CD14-positive monocyte (primary cell): ENCODE data around the gene ADGRL3. TPM values are rescaled to one million over a fixed set of nuclear protein-coding genes. Genes with fewer than 3 reads are reported as not detected.
"Not testable (repeated sequence)": the region's sequence is repeated elsewhere in the genome, so short reads cannot be mapped to it uniquely, and the experiment has no call there.

Experiments used
- DNase-seq, 3 donors: peaks; one replicate each; pipeline ENCODE4 v3.0.0-alpha.2; 2011 to 2022
- H2AFZ ChIP-seq: 2 replicates; pipeline ENCODE4 v1.6.0; 2012; ENCODE audit warnings: mild to moderate bottlenecking, low read depth, low read length, inconsistent platforms; ENCODE audit not compliant: insufficient read depth, poor library complexity, severe bottlenecking
- H3K27ac ChIP-seq, 2 donors: 1 replicate in 1 of 2; 2 replicates in 1 of 2; pipeline ENCODE4 v1.5.1; 2012 to 2013; ENCODE audit warnings: low read length in 2 of 2, control low read depth in 1 of 2, inconsistent platforms in 1 of 2, low read depth in 1 of 2, mild to moderate bottlenecking in 1 of 2
- H3K27me3 ChIP-seq, 2 donors: one replicate each; pipeline versions ENCODE4 v1.6.0 to v1.6.1; 2011 to 2013; ENCODE audit warnings: low read length in 2 of 2; ENCODE audit not compliant: control insufficient read depth in 2 of 2, insufficient read depth in 2 of 2
- H3K36me3 ChIP-seq, 2 donors: replicated peaks in 1 of 2; 1 replicate in 1 of 2; 2 replicates in 1 of 2; pipeline versions ENCODE4 v1.5.1 to v1.6.1; 2012 to 2013; ENCODE audit warnings: low read length in 2 of 2, control low read depth in 1 of 2, inconsistent platforms in 1 of 2, mild to moderate bottlenecking in 1 of 2; ENCODE audit not compliant: insufficient read depth in 2 of 2, control insufficient read depth in 1 of 2
- H3K4me1 ChIP-seq, 2 donors: 1 replicate in 1 of 2; 2 replicates in 1 of 2; pipeline versions ENCODE4 v1.5.1 to v1.6.1; 2012 to 2013; ENCODE audit warnings: low read length in 2 of 2, control low read depth in 1 of 2, inconsistent platforms in 1 of 2, mild to moderate bottlenecking in 1 of 2, moderate library complexity in 1 of 2; ENCODE audit not compliant: insufficient read depth in 2 of 2, control insufficient read depth in 1 of 2
- H3K4me2 ChIP-seq: replicated peaks from 2 replicates; pipeline ENCODE3; 2012; ENCODE audit warnings: low read length, moderate library complexity, mild to moderate bottlenecking; ENCODE audit not compliant: poor library complexity, severe bottlenecking; ENCODE audit errors: extremely low read depth
- H3K4me3 ChIP-seq, 3 experiments: fragments of 200-600 bp in 1 of 3; sonication (generic) in 1 of 3; replicated peaks in 1 of 3; 1 replicate in 2 of 3; 2 replicates in 1 of 3; pipeline ENCODE4 v1.5.1; 2011 to 2013; ENCODE audit warnings: low read length in 3 of 3, mild to moderate bottlenecking in 3 of 3, control low read depth in 2 of 3, low read depth in 2 of 3, inconsistent platforms in 1 of 3, moderate library complexity in 1 of 3
- H3K79me2 ChIP-seq: 2 replicates; pipeline ENCODE4 v1.6.0; 2012; ENCODE audit warnings: mild to moderate bottlenecking, control low read depth, inconsistent platforms, low read length, moderate library complexity; ENCODE audit not compliant: insufficient read depth
- H3K9ac ChIP-seq: 2 replicates; pipeline ENCODE4 v1.6.0; 2017; ENCODE audit warnings: low read length, mild to moderate bottlenecking; ENCODE audit not compliant: insufficient read depth, poor library complexity, severe bottlenecking
- H3K9me3 ChIP-seq, 2 donors: replicated peaks in 1 of 2; 1 replicate in 1 of 2; 2 replicates in 1 of 2; pipeline versions ENCODE4 v1.5.1 to v1.6.1; 2012 to 2013; ENCODE audit warnings: low read length in 2 of 2, control low read depth in 1 of 2; ENCODE audit not compliant: control insufficient read depth in 1 of 2, insufficient read depth in 1 of 2
- H4K20me1 ChIP-seq: 2 replicates; pipeline ENCODE4 v1.6.0; 2012; ENCODE audit warnings: mild to moderate bottlenecking, low read length, control low read depth, moderate library complexity; ENCODE audit not compliant: insufficient read depth
- H3K27ac Mint-ChIP-seq, 7 donors: one replicate each; pipeline ENCODE4 v1.8.0; 2020; ENCODE audit warnings: mild to moderate bottlenecking in 7 of 7, mixed read lengths in 7 of 7, moderate library complexity in 6 of 7, inconsistent platforms in 2 of 7
- H3K27me3 Mint-ChIP-seq, 3 donors: one replicate each; pipeline ENCODE4 v1.8.0; 2021 to 2022; ENCODE audit warnings: low read depth in 3 of 3, mild to moderate bottlenecking in 3 of 3, mixed read lengths in 3 of 3, moderate library complexity in 3 of 3, inconsistent platforms in 1 of 3
- H3K36me3 Mint-ChIP-seq, 2 donors: one replicate each; pipeline ENCODE4 v1.8.0; 2020; ENCODE audit warnings: mixed read lengths in 2 of 2, inconsistent platforms in 1 of 2, mild to moderate bottlenecking in 1 of 2
- H3K4me1 Mint-ChIP-seq: one replicate; pipeline ENCODE4 v1.8.0; 2020; ENCODE audit warnings: mild to moderate bottlenecking, mixed read lengths
- H3K4me3 Mint-ChIP-seq, 2 donors: one replicate each; pipeline ENCODE4 v1.8.0; 2020; ENCODE audit warnings: mild to moderate bottlenecking in 2 of 2, mixed read lengths in 2 of 2, moderate library complexity in 1 of 2
- H3K9me3 Mint-ChIP-seq, 7 donors: one replicate each; pipeline ENCODE4 v1.8.0; 2020 to 2022; ENCODE audit warnings: mixed read lengths in 7 of 7, mild to moderate bottlenecking in 6 of 7, moderate library complexity in 6 of 7, inconsistent platforms in 2 of 7
- CTCF ChIP-seq: fragments of 200-600 bp; IDR thresholded peaks from one replicate; pipeline ENCODE4 v1.8.0; 2022; ENCODE audit warnings: antibody characterized with exemption, mild to moderate bottlenecking
- WGBS: methylation state at CpG from one replicate; pipeline ENCODE4 v1.1.5; 2013; ENCODE audit warnings: missing lambda C conversion rate; ENCODE audit not compliant: insufficient coverage; 5-methylcytosine and 5-hydroxymethylcytosine counted together
- intact Hi-C, 2 donors: fragments of 100-400 bp; cut with micrococcal nuclease; formaldehyde crosslinking; loops; one replicate each; pipeline versions ENCODE4 v1.15.0 to v1.15.1; 2023
- polyA plus RNA-seq, 3 donors: library from polyadenylated mRNA; depleted of rRNA in 1 of 3; unstranded in 2 of 3; stranded (reverse) in 1 of 3; fragments of 300-500 nt in 2 of 3; fragments of >200 nt in 1 of 3; fragmentation: Illumina TruSeq in 2 of 3; gene quantifications; 1 replicate in 2 of 3; 2 replicates in 1 of 3; pipeline ENCODE4 v1.2.3, GENCODE V29; 2012 to 2021

ADGRL3 gene
- polyA plus RNA-seq, 3 donors = not detected

- no peak for DNase-seq
- Mint-ChIP-seq H3K27me3 (peaks cover 0 to 2% (median under 1%) of the 10 kb centered on the region in 3 donors), H3K4me1 (no peaks in the 10 kb centered on the region), H3K9me3 (peaks cover 20 to 42% (median 34%) of the 10 kb centered on the region in 7 donors), H3K36me3 (no peaks in the 10 kb centered on the region), H3K4me3 (no peak overlapping the region), H3K27ac (no peak overlapping the region)
- Histone ChIP-seq H3K9ac (no peak overlapping the region), H4K20me1 (no peaks in the 10 kb centered on the region), H3K36me3 (no peaks in the 10 kb centered on the region), H3K27me3 (no peaks in the 10 kb centered on the region), H3K4me3 (no peak overlapping the region), H3K4me2 (no peak overlapping the region), H3K27ac (no peak overlapping the region), H2AFZ (no peak overlapping the region), H3K79me2 (no peaks in the 10 kb centered on the region), H3K4me1 (no peaks in the 10 kb centered on the region), H3K9me3 (peaks cover 0 to 18% of the 10 kb centered on the region in 2 donors)
- no peak for TF ChIP-seq CTCF
- intact Hi-C loops = no loop called here
Observed at GRCh38 chr4:61763682-61764081, 563.6 kb downstream of the ADGRL3 start.

GRCh38 chr4:61764090-61764489 is 564.0 kb downstream of the ADGRL3 start:
- H3K27ac ChIP-seq, H3K36me3 Mint-ChIP-seq, H3K27ac Mint-ChIP-seq, H3K4me1 ChIP-seq, H4K20me1 ChIP-seq, H3K4me3 ChIP-seq, DNase-seq, H3K9ac ChIP-seq, H3K4me1 Mint-ChIP-seq, H3K4me2 ChIP-seq, H3K79me2 ChIP-seq, H3K27me3 Mint-ChIP-seq, H3K27me3 ChIP-seq, intact Hi-C loops, H3K36me3 ChIP-seq, H2AFZ ChIP-seq, H3K4me3 Mint-ChIP-seq: not testable (repeated sequence)
- WGBS = 86% methylated on average over 4 of the region's 9 CpGs
- peaks cover 0 to 18% of the 10 kb centered on the region in 2 donors for H3K9me3 ChIP-seq
- H3K9me3 Mint-ChIP-seq = peaks cover 22 to 46% (median 33%) of the 10 kb centered on the region in 7 donors

- H3K4me3 ChIP-seq, H3K79me2 ChIP-seq, H4K20me1 ChIP-seq, intact Hi-C loops, H3K4me3 Mint-ChIP-seq, H2AFZ ChIP-seq, DNase-seq, H3K9ac ChIP-seq, H3K4me2 ChIP-seq, H3K27ac Mint-ChIP-seq, H3K4me1 Mint-ChIP-seq, H3K36me3 ChIP-seq, H3K36me3 Mint-ChIP-seq, H3K27me3 ChIP-seq, H3K4me1 ChIP-seq, H3K27me3 Mint-ChIP-seq, H3K9me3 ChIP-seq, H3K27ac ChIP-seq: not testable (repeated sequence)
- peaks cover 12 to 30% (median 25%) of the 10 kb centered on the region in 7 donors for H3K9me3 Mint-ChIP-seq
- 79% methylated on average over 2 of the region's 14 CpGs for WGBS
Observed at GRCh38 chr4:61769444-61770167, 569.5 kb downstream of the ADGRL3 start.
